ENCODE measurements around the gene ICE1.

- no peak for TF ChIP-seq FOXJ3 (CRISPR knock-in tag; IDR thresholded peaks at IDR 0.05; ENCODE audit: borderline replicate concordance)
- no peak for TF ChIP-seq NR2C2 (CRISPR knock-in tag; IDR thresholded peaks at IDR 0.05)
- TF ChIP-seq E2F4 (CRISPR knock-in tag; IDR thresholded peaks at IDR 0.05; ENCODE audit: borderline replicate concordance, low read depth), result no peak
- TF ChIP-seq CTCF (IDR thresholded peaks at IDR 0.05), result no peak
- TF ChIP-seq MAX (CRISPR knock-in tag; IDR thresholded peaks at IDR 0.05), result no peak
Observed at GRCh38 chr5:5420251-5420650, 2.2 kb upstream of the ICE1 start.

All from WTC11 (cell line).